Right forelimb (tissue), 1 donor: Measurements from ENCODE around the gene PDE11A.
"Not testable (repeated sequence)": the region's sequence is repeated elsewhere in the genome, so short reads cannot be mapped to it uniquely, and the experiment has no call there.

Experiments used
- DNase-seq: peaks from one replicate; pipeline ENCODE4 v3.0.0-alpha.2; 2018

Gene PDE11A

DNA sequence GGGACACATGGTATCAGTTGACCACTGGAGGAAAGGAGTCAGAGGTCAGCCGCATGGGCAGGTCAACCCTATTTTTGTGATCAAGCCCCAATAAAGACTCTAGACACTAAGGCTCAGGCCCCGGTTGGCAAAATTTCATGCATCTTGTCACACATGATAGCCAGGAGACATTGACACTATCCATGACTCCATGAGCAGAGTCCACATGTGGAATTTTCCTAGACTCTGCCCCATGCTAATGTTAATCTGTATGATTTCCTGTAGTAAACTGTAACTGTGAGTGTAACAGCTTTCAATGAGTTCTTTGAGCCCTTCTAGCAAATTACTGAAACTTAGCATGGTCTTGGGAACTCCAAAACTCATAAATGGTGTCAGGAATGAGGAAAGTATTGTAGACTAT, 192.3 kb downstream of the PDE11A start:
- DNase-seq: no peak

DNA sequence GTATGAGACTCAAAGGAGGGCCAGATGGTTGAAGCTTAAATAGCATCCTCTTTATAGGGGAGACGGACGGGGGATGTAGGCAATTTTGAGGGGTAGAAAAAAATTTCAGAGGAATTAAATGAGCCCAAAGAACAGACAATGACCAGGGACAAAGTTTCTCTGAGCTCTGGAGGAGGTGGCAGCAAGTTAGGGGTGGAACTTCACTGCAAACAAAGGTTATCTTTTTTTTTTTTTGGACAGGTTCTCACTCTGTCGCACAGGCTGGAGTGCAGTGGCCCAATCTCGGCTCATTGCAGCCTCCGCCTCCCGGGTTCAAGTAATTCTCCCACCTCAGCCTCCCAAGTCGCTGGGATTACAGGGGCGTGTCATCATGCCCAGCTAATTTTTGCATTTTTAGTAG, 195.6 kb downstream of the PDE11A start:
- no peak for DNase-seq

DNA sequence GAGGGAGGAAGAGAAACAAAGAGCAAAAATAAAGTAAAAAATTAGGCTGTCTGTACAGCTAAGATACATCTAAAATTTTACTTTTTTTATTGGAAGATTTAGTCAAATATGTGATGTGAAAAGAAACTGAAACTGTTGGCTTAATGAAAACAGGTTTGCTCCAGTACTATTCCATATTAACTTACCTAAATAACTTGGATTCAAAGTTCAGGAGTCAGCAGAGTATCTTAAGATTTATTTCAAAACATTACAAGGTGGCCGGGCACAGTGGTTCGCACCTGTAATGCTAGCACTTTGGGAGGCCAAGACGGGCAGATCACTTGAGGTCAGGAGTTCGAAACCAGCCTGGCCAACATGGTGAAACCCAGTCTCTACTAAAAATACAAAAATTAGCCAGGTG, 197.9 kb downstream of the PDE11A start:
- no peak for DNase-seq

DNA sequence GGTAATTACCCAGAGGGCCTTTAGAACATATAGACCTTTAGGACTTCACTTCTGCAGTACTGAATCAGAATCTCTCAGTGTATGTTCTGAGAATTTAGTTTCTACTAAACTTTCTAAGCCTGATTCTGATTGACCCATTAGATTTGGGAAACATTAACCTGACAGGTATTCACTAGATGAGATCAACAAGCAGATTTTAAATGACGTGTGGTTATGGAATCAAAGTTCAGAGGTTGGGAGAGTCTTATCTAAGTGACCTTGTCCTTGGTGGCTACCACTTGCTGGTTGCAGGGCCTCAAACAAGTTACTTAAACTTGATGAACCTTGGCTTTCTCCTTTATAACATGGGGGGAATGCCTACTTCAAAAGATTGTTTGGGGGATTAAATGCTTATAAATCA, 198.7 kb downstream of the PDE11A start:
- no peak for DNase-seq

DNA sequence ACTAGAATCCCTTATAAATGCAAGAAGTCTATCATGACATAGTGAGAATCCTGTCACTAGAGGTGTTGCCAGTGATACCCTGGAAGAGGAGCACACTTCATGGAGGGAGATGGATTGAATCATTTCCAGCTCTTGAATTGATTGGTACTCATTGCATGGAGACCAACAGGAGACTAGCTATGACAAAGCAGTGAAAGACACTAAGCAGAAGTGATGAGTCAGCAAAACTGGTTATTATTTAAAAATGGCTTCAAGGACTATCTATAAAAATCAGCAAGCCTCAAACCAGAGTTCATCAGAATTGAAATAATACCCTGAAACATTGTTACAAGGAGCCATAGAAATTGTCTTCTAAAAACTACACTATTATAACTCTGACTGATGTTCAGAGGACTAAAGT, 200.3 kb downstream of the PDE11A start:
- no peak for DNase-seq

DNA sequence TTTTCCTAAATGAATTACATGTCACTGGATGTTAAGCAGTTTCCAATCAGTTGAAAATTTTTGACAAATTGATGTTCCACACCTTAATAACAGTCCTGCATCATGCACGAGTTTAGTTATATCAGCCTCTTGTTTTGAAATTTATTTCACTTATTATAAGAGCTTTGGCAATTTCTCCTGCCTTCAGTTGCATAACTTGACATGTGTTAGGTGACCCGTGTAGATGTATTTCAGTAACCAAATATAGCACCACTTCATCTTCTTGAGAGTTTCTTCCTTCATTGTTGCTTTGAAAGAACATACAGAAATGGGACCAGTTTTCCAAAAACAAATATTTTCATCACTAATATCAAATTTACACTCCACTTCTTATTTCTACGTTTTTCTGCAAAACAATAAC, 202.7 kb downstream of the PDE11A start:
- no peak for DNase-seq

DNA sequence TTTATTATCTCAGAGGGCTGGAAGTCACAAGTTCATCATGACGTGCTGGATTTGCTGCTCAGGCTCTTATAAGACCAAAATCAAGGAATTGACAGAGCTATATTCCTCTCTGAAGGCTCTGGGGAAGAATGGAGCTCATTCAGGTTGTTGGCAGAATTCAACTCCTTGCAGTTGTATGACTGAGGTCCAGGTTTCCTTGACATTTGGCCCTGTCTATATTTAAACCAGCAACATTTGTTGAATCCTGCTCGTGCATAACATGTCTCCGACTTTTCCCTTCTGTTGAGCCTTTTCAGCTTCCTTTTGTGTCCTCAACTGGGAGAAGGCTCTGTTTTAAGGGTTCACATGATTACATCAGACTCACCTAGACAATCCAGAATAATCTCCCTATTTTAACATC, 203.4 kb downstream of the PDE11A start:
- no peak for DNase-seq

DNA sequence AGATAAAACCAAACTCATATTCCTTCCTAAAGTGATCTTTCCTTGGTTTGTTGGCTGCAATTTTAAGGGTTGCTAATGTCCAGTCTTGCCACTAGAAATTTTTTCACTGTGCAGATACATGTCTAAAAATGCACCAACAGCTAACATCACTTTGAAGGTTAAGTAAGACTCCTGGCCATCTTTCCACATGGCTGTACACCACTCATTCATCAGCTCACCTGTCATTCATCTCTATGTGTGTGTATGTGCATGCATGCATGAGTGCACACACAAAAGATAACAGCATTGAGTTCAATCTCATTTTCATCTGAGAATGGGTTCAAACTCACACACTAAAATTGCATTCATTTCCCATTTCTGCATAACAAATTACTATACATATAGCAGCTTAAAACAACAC, 203.8 kb downstream of the PDE11A start:
- no peak for DNase-seq

DNA sequence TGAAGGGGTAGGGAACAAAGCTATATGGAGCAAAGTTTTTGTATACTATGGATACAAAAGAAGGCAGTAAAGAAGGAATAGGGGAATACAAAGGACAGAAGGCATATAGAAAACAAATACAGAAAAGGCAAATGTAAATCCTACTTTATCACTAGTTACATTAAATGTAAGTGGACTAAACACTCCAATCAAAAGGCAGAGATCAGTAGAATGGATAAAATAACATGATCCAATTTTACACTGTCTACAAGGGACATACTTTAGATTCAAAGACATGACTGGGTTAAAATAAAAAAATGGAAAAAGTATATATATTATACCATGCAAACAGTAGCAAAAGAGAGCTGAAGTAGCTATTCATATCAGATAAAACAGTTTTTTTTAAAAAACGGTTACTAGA, 215.0 kb downstream of the PDE11A start:
- DNase-seq: no peak

DNA sequence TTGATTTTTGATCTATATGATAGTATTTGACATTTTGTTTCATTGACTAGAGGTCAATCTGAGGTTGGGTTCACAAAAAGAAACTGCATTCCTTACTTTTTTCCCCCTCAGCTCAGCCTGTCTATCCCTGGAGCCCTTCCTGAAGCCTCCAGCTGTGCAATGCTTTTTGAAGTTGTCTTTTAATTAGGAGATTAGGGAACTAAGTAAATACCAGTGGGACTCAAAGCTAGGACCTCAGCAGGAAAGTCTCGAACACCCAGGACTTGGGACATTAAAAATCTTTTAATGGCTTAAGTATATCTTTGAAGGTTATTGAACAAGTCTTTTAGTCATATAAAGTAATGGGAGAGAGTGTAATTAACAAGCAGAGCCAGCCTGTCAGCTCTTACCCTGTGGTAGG, 220.2 kb downstream of the PDE11A start:
- DNase-seq: no peak

DNA sequence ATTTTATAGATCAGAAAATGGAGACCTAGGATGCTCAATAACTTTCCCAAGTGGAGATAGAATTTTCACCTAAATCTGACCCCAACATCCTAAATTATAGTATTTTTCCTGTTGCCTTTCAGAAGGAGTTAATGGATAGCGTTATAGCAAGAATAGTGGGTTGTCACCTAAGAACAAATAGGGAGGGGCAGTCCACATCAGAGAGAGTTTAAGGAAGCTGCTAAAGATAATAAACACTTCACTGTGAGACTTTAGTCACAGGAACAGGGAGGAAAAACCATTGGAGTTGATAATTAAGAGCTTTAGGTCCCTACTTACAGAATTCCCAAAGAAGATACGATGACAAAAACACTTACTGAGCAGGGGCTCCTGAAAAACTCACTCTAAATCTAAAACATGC, 229.4 kb downstream of the PDE11A start:
- no peak for DNase-seq

DNA sequence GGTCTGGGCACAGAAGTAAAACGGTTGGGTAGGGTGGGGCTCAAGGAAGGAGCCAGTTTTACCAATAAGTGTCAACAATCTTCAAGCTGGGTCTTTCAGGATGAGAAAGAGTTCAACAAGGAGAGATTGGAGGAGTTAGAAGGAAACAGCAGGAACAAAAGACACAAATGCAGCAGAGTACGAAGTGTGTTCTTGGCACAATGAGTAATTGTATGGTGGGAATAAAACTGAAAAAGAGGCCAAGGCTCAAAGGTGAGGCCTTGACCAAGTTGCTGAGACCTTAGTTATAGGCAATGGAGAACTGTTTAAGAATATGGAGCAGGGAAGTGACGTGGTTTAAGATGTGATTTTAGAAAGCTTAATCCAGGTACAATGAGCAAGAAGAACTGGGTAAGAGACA, 230.3 kb downstream of the PDE11A start:
- DNase-seq: no peak

DNA sequence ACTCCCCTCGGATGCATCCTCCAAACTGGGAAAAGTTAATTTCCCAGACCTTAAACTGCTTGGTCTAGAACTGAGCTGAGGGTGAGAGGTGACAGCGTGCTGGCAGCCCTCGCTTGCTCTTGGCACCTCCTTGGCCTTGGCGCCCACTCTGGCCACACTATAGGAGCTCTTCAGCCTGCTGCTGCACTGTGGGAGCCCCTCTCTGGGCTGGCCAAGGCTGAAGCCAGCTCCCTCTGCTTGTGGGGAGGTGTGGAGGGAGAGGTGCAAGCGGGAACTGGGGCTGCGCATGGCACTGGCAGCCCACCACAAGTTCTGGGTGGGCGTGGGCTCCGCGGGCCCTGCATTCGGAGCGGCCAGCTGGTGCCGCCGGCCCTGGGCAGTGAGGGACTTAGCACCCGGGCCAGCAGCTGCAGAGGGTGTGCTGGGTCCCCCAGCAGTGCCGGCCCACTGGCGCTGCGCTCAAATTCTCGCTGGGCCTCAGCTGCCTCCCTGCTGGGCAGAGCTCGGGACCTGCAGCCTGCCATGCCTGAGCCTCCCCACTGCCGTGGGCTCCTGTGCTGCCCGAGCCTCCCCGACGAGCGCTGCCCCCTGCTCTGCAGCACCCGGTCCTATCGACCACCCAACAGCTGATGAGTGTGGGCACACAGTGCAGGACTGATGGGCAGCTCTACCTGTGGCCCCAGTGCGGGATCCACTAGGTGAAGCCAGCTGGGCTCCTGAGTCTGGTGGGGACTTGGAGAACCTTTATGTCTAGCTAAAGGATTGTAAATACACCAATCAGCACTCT, 237.0 kb downstream of the PDE11A start:
- DNase-seq: not testable (repeated sequence)

DNA sequence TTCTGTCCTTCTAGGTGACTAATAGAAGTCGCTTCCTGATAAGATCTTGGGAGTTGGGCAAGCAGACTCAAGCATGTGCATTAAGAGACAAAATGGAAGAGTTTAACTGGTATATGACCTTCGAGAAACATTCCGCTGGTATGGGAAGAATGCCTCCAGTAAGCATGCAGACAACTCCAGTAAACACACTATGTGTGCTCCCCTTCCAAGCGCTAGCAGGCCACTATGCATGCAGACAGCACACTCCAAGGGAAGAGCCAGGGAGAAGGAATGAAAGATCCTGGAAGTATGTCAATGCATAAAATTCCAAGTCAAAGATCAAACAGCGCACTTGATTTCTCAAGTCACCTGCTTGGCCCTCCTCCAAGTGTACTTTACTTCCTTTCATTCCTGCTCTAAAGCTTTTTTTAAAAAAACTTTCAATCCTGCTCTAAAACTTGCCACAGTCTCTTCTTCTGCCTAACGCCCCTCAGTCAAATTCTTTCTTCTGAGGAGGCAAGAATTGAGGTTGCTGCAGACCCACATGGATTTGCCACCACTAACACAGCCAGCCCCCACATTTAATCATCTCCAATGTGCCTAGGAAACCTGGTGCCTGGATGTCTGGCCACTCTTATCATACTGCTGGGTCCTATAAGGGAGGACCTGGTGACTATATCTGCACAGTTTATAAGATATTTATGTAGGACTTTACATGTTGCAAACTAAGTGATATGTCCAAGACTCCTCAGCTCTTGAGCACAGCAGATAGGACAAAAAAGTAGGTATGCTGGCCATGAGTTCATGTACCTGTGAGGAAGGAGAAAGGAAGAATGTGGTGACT, 239.8 kb downstream of the PDE11A start:
- DNase-seq: no peak

DNA sequence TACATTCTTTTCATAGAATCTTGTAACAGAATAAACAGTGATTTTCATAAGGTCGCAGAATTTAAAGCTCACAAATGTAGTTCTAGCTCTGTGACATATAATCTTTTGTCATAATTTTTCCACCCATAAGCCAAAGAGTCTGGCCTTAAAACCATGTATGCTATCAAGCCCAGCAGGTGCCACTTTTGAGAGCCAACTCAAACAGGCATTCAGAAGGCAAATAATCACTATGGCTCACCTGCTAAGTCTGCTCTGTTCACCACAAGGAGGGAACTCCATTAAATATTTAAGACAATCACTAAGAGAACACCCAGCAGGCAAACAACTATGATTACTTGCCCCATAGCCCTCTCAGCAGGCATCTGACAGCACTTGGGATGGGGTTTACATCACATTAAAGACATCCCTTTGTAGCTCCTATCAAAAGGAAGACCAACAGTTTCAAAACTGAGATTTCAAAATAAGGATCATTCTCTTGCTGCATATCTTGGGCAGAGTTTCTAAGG, 241.6 kb downstream of the PDE11A start:
- DNase-seq: no peak

DNA sequence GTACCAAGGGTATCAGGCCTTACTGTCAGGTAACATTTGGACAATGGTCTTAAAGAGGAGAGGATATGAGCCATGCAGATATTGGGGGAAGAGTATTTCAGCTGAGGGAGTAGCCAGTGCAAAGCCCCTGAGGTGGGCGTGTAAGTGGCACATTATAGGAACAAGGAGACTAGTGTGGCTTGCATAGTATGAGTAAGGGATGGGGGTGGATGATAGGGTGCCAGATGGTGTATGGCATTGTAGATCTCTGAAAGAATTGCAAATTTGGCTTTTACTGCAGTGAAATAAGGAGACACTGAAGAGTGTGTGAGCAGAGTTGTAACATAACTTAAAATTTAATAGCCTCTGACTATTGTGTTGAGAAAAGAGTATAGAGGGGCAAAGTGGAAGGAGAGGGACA, 244.0 kb downstream of the PDE11A start:
- DNase-seq: no peak

DNA sequence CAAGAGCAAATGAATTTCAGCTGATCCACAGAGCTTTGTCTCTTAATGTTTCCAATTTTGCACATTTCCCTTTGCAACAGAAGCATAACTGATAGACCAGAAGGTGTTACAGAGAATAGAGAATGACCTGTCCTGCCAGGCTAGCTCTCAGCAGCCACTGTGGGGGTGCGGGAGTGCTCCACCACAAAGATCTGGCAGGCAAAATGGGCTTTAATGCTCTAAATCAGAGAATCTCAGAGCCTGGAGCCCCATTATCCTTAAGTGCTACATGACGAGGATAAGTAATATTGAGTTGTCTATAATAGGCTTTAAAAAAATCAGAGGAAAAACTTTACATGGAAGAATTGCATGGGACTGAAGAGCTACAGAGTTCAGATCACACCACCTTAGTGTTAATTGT, 245.7 kb downstream of the PDE11A start:
- no peak for DNase-seq

DNA sequence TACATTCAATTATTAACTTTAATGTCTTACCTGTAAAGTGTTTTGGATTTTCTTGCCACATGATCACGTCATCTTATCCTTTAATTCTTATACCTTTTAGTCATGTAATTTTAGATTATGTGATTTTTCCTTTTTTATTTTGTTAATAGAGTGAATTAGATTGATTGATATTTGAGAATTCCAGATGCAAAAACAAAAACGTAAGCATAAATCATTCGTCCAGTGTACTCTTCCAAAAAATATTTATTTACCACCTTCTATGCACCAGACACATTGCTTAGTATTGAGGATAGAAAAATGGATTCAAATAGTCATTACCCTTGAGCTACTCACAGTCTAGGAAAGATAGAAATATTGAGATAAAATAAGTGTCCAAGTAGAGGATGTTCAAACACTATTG, 249.6 kb downstream of the PDE11A start:
- DNase-seq: no peak

DNA sequence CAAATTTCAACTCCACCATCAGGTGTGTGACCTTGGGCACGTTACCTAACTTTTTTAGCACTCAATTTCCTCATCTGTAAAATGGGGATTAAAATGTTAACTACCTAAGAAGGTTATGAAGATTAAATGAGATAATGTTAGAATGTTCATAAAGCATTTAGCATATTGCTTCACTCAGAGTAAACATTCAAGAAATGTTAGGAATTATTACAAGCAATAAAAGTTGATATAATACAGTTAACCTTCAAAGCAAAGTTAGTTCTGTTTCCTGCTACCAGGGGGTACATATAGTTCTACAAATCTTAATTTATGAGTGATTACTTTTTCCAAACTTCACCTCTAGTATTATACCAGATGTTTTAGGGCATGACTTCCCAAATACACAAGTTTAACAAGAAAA, 254.2 kb downstream of the PDE11A start:
- DNase-seq: no peak

DNA sequence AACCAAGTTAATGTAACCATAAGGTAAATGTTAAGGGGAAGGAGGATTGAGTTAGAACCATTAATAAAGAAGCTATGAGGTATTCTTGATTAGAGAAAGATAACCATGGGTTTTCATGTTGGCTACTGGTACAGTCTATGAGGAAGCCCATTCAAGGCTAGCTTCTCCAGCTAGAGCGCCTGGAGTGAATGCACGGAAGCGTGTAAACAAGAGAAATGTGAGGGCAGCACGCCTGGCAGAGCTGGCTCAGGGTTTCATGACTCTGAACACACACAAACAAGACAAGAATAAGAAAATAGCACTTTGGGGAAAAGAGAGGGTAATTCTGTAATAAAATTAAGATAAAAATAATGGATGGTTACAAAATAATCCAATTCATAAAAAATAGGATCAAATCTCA, 255.3 kb downstream of the PDE11A start:
- no peak for DNase-seq

DNA sequence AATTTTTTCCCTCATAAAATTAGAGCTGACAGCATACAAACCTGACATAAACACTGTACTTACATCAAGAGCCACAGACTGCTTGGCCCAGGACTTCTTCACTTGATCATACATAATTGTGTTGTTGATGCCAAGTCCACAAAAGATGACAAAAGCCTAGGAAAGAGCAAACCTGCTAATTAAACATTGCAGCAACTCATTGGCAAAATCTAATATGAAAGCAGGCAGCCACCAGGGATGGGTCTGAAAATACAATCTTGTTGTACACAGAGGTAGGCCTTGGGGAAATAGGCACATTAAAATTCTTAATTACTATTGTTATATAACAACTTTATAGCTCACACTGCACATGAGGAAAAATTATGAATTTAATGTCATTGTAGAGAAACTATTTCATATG, 255.8 kb downstream of the PDE11A start:
- no peak for DNase-seq

DNA sequence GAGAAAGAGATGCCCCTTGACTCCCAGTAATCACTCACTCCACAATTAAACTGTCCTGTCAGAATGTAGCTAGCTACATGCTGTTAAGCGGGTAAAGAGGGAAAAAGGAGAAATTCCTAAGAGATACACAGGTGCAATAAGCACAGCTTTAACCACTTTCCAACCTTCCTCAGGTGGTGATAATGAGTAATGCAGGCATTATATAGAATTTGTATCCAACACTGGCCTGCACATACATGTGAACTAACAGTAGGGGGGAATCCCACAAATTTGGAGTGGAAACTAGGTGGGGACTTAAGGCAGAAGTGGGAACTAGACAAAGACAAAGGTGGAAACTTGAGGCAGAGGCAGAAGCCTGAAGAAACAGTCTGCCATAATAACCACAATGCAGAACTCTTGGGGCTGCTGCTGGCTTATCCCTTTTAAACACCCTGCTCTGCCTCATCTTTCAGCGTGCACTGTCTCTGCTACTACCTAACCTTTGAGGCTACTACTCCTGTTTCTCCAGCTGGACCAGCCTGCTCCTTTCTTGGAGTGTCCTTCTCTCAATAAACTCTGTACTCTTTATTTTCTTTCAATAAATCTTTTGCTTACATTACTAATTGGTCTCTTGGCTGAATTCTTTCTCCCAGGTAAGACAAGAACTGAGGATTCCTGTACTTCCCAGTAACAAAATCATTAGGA, 259.7 kb downstream of the PDE11A start:
- DNase-seq: no peak

DNA sequence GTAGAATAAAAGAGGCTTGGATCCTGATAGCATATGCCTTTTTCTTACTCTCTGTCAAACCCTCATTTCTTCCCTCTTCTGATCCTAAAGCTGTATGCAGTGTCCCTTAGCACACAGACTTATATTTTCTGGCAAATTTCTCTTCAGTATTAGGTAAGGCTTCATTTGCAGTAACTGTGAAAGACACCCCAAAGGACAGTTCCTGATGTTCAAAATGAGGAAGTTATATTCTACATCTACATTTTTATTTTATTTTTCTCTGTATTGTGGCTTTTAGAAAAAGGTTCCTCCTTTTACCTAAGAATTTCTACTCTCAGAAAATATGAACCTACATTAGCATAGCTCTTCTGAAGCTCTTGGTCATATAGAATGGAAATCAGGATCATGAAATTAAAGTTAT, 261.7 kb downstream of the PDE11A start:
- DNase-seq: no peak
